Measurements from ENCODE around the gene ZNF776. TPM values are rescaled to one million over a fixed set of nuclear protein-coding genes. Genes with fewer than 3 reads are reported as not detected.

Gene ZNF776
- total RNA-seq, 2 experiments from 2014 or later = 9.8 to 11.0 TPM

DNA sequence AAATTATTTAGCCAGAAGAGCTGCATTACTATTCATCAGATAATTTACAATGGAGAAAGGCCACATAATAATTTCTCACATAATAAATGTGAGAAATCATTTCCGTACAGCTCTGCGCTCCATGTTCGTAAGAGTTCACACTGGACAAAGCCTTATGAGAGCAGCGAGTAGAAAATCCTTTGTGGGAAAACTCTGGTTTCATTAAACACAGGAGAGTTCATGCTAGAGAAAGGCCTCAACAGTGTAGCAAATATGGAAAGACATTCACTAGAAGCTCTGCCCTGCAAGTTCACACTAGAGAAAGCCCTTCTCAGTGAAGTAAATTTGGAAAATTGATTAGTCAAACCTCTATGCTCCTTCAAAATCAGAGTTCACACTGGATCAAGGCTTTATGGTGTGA is 8.4 kb downstream of the ZNF776 start:
- TF ChIP-seq, protein P1, sequence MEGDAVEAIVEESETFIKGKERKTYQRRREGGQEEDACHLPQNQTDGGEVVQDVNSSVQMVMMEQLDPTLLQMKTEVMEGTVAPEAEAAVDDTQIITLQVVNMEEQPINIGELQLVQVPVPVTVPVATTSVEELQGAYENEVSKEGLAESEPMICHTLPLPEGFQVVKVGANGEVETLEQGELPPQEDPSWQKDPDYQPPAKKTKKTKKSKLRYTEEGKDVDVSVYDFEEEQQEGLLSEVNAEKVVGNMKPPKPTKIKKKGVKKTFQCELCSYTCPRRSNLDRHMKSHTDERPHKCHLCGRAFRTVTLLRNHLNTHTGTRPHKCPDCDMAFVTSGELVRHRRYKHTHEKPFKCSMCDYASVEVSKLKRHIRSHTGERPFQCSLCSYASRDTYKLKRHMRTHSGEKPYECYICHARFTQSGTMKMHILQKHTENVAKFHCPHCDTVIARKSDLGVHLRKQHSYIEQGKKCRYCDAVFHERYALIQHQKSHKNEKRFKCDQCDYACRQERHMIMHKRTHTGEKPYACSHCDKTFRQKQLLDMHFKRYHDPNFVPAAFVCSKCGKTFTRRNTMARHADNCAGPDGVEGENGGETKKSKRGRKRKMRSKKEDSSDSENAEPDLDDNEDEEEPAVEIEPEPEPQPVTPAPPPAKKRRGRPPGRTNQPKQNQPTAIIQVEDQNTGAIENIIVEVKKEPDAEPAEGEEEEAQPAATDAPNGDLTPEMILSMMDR (IDR thresholded peaks at IDR 0.05) = no peak
- intact Hi-C loops (cut with micrococcal nuclease) = no loop called here
- Mint-ChIP-seq H3K27ac (no peak overlapping the region), H3K4me3 (no peak overlapping the region), H3K9me3 (peaks cover 60% of the 10 kb centered on the region), H3K36me3 (ENCODE audit: low read depth) (peaks cover 98% of the 10 kb centered on the region), H3K4me1 (ENCODE audit: low read depth) (peaks cover 5% of the 10 kb centered on the region), H3K27me3 (no peaks in the 10 kb centered on the region)
- ATAC-seq (no peak), DNase-seq (no peak)
- CTCF ChIA-PET = interaction anchor here (1.1 kb wide), 1 partner anchor 15 kb away, joined by 3 read pairs; no protein-coding TSS in a partner anchor
- POLR2A ChIA-PET = no interaction called here

DNA sequence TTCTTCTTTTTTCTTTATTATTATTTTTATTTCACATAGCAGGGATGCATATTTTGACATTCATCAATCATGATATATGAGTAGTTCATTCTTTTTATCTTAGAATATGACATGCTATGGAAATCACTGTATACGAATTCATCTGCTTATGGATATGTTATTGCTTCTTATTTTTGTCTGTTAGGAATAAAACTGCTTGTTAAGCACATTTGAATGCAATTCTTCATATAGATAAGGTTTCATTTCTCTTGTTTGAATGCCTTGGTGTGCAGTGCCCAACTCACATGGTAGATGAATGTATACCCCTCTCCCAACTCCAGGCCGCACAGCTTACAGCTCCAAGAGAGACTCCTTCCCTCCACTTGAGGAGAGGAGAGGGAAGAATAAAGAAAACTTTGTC is 11.3 kb downstream of the ZNF776 start:
- peaks cover 45% of the 10 kb centered on the region for H3K9me3 Mint-ChIP-seq
- ChIA-PET CTCF (no interaction called here), POLR2A (no interaction called here)
- no peaks in the 10 kb centered on the region for H3K4me1 Mint-ChIP-seq (ENCODE audit: low read depth)
- TF ChIP-seq, protein P1 (IDR thresholded peaks at IDR 0.05) = no peak
- no peak for DNase-seq
- peaks cover 90% of the 10 kb centered on the region for H3K36me3 Mint-ChIP-seq (ENCODE audit: low read depth)
- ATAC-seq = no peak
- intact Hi-C loops (cut with micrococcal nuclease) = no loop called here
- no peak overlapping the region for H3K27ac Mint-ChIP-seq
- no peaks in the 10 kb centered on the region for H3K27me3 Mint-ChIP-seq
- no peak overlapping the region for H3K4me3 Mint-ChIP-seq

DNA sequence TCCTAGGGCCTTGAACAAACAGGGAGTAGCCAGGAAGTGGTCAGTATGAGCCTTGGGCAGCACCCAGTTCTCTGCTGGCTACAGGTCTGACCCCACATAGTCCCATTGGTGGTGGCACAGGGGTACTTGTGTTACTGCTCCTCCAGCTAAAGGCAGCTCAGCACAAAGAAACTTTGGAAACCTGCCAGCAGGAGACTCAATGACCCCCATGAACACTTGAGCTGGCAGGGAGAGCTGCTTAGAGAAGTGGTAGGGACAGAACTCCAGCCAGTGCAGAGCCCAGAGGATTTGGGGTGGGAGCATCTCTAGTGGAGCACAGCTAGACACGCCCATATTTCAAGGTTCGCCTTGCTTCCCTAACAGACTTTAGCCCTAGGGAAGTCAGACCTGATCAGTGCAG is 12.5 kb downstream of the ZNF776 start:
- ATAC-seq (no peak), DNase-seq (no peak)
- Mint-ChIP-seq H3K27me3 (no peaks in the 10 kb centered on the region), H3K9me3 (peaks cover 35% of the 10 kb centered on the region), H3K4me1 (ENCODE audit: low read depth) (no peaks in the 10 kb centered on the region), H3K27ac (no peak overlapping the region), H3K36me3 (ENCODE audit: low read depth) (peaks cover 87% of the 10 kb centered on the region), H3K4me3 (no peak overlapping the region)
- TF ChIP-seq, protein P1 (IDR thresholded peaks at IDR 0.05) = no peak
- CTCF ChIA-PET = no interaction called here
- intact Hi-C loops (cut with micrococcal nuclease) = no loop called here
- POLR2A ChIA-PET = interaction anchor here (0.8 kb wide), 1 partner anchor 96 kb away, joined by 3 read pairs; no protein-coding TSS in a partner anchor

DNA sequence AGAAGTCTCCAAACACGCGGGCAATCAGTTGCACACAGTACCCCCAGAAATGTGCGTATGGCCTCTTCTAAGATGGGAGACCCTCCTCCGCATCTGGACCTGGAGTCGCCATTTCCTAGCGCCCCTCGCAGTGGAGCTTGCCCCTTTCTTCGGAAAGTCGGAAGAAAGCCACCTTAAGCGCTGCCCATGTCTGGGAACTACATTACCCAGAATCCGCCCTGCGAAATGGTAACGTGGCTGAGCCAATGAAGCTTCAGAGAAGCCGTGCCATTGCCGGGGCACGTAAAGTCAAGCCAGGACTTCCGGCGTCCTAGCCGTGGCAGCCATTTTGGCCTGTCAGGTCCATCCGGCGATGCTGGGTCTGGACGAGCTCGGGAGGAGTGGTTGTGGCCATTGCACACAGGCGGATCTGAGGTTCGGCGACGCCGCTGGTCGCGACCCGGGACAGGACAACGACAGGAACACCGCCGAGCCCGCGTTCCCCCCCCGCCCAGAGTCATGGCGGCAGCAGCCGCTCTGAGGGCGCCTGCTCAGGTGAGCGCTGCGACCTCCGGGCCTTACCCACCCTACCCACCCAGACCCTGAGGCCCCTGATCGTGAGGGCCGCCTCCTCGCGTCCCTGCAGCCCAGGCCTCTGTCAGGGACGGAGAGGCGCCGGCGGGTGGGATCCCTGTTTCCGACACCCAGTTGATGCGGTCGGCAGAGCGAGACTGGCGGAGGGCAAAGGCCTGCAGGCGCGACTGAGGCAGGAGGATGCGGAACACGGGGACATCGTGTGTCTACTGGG is 22.9 kb downstream of the ZNF776 start, which contains the start of gene ZNF586:
Gene ZNF586 (plus strand): TSS at position 332 of the 787 bp plus-strand sequence. CDS start 167 bp downstream, at position 499.
- peaks cover 58% of the 10 kb centered on the region for H3K36me3 Mint-ChIP-seq (ENCODE audit: low read depth)
- POLR2A ChIA-PET = interaction anchor here (0.6 to 1.7 kb wide), 2 partner anchors 23 to 161 kb away, joined by 3 to 5 read pairs; partner anchors contain the start of gene ZNF776
- peaks cover 29% of the 10 kb centered on the region for H3K4me1 Mint-ChIP-seq (ENCODE audit: low read depth)
- TF ChIP-seq, protein P1 (IDR thresholded peaks at IDR 0.05) = no peak
- intact Hi-C loops (cut with micrococcal nuclease) = no loop called here
- H3K27ac Mint-ChIP-seq = peak within 1 kb of the TSS; percentile 94
- DNase-seq (peak; percentile 93), ATAC-seq (peak; percentile 100)
- peaks cover 23% of the 10 kb centered on the region for H3K9me3 Mint-ChIP-seq
- H3K27me3 Mint-ChIP-seq = no peaks in the 10 kb centered on the region
- peak within 1 kb of the TSS; percentile 89 for H3K4me3 Mint-ChIP-seq
- CTCF ChIA-PET = interaction anchor here (1.2 to 1.7 kb wide), 2 partner anchors 12 to 61 kb away, joined by 3 to 4 read pairs; partner anchors contain the start of gene ZNF154

GRCh38 chr19:57771417-57771816 is 24.8 kb downstream of the ZNF776 start:
- no peak for ATAC-seq
- Mint-ChIP-seq H3K4me1 (ENCODE audit: low read depth) (peaks cover 40% of the 10 kb centered on the region), H3K4me3 (peak overlapping the region; percentile 89), H3K36me3 (ENCODE audit: low read depth) (peaks cover 69% of the 10 kb centered on the region), H3K27me3 (no peaks in the 10 kb centered on the region), H3K27ac (peak overlapping the region; percentile 60), H3K9me3 (peaks cover 30% of the 10 kb centered on the region)
- ChIA-PET POLR2A (interaction anchor here (0.6 to 1.9 kb wide), 4 partner anchors 10 to 45 kb away, joined by 3 to 6 read pairs (median 5); no protein-coding TSS in a partner anchor), CTCF (no interaction called here)
- no peak for DNase-seq
- intact Hi-C loops (cut with micrococcal nuclease) = no loop called here
- TF ChIP-seq, protein P1 (IDR thresholded peaks at IDR 0.05) = no peak
